WTC11 (cell line): ENCODE results near the gene C2orf15.

Experiments used
- CTCF ChIP-seq: fragments of 200-600 bp; IDR thresholded peaks from 2 replicates; pipeline ENCODE4 v1.8.0; 2022; ENCODE audit warnings: antibody characterized with exemption
- ETV6 ChIP-seq: sonication (generic); formaldehyde crosslinking; IDR thresholded peaks from 2 replicates; pipeline ENCODE4 v1.8.1; 2022; ENCODE audit warnings: mild to moderate bottlenecking, missing genetic modification reagents
- HMGXB4 ChIP-seq: sonication (generic); formaldehyde crosslinking; IDR thresholded peaks from 2 replicates; pipeline ENCODE4 v1.8.1; 2023; ENCODE audit warnings: mild to moderate bottlenecking, moderate library complexity, missing genetic modification reagents
- RELA ChIP-seq: sonication (generic); formaldehyde crosslinking; IDR thresholded peaks from 2 replicates; pipeline ENCODE4 v1.8.1; 2022; ENCODE audit warnings: missing genetic modification reagents, mild to moderate bottlenecking, borderline replicate concordance
- USF2 ChIP-seq: sonication (generic); formaldehyde crosslinking; IDR thresholded peaks from 2 replicates; pipeline ENCODE4 v1.8.1; 2023; ENCODE audit warnings: mild to moderate bottlenecking, missing genetic modification reagents, moderate library complexity
- TF ChIP-seq, protein P1 (sequence below): sonication (generic); formaldehyde crosslinking; IDR thresholded peaks from 2 replicates; pipeline ENCODE4 v1.8.1; 2022; ENCODE audit warnings: low read depth, missing genetic modification reagents, borderline replicate concordance

DNA sequence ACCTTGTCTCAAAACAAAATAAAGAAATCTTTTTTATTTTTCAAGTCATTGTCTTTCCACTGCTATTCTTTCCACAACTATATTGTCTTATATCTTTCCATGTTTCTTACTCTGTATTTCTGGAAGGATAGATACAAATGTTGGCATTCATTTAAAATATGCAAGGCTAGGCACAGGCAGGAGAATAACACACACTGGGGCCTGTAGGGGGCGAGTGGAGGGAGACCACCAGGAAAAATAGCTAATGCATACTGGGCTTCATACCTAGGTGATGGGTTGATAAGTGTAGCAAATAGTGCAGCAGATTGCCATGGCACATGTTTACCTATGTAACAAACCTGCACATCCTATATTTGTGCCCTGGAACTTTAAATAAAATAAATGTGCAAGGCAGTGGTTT is 49.0 kb downstream of the C2orf15 start:
- TF ChIP-seq CTCF: no peak
- TF ChIP-seq, protein P1, sequence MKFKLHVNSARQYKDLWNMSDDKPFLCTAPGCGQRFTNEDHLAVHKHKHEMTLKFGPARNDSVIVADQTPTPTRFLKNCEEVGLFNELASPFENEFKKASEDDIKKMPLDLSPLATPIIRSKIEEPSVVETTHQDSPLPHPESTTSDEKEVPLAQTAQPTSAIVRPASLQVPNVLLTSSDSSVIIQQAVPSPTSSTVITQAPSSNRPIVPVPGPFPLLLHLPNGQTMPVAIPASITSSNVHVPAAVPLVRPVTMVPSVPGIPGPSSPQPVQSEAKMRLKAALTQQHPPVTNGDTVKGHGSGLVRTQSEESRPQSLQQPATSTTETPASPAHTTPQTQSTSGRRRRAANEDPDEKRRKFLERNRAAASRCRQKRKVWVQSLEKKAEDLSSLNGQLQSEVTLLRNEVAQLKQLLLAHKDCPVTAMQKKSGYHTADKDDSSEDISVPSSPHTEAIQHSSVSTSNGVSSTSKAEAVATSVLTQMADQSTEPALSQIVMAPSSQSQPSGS: no peak
- no peak for TF ChIP-seq HMGXB4 (CRISPR knock-in tag)
- TF ChIP-seq ETV6: no peak
- TF ChIP-seq RELA (CRISPR knock-in tag): no peak
- no peak for TF ChIP-seq USF2 (CRISPR knock-in tag)
